Activated CD4-positive, CD25-positive, alpha-beta regulatory T cell treated with anti-CD3 and anti-CD28 coated beads, Interleukin-2, amount 50 U/mL, for 24 hours (primary cell): ENCODE measurements around the gene ASB2.
A peak's percentile ranks its signal among the peaks of the same experiment; 100 is the strongest.

Experiments used
- ATAC-seq, 2 donors: fragments of 150-1000 bp; cut with Tn5 transposase; one replicate each; pipeline ENCODE4 v1.10.0; 2021; ENCODE audit warnings: mild to moderate bottlenecking in 1 of 2, moderate library complexity in 1 of 2

The ASB2 gene

GRCh38 chr14:94001016-94001415 is 24.6 kb upstream of the ASB2 start:
- no peak for ATAC-seq

GRCh38 chr14:94000267-94000666 is 23.9 kb upstream of the ASB2 start:
- ATAC-seq = no peak

GRCh38 chr14:93999573-93999972 is 23.2 kb upstream of the ASB2 start:
- no peak for ATAC-seq

GRCh38 chr14:93998871-93999403 is 22.6 kb upstream of the ASB2 start:
- no peak for ATAC-seq

- no peak for ATAC-seq
These were observed 21.8 kb upstream of the ASB2 start for GRCh38 chr14:93997916-93998870.

- ATAC-seq = no peak
These were observed 20.7 kb upstream of the ASB2 start, which contains the start of gene CCDC197 for GRCh38 chr14:93997082-93997481. CCDC197 (plus strand) TSS chr14:93997301; CDS start chr14:93998132, 831 bp downstream.

- ATAC-seq = no peak
These were observed 19.8 kb upstream of the ASB2 start for GRCh38 chr14:93996130-93996695.

- ATAC-seq = peak; percentile 92 to 96
These were observed 18.7 kb upstream of the ASB2 start for GRCh38 chr14:93994919-93995682.

- no peak for ATAC-seq
These were observed 17.0 kb upstream of the ASB2 start for GRCh38 chr14:93993382-93993781.

- ATAC-seq = no peak
These were observed 15.3 kb upstream of the ASB2 start for GRCh38 chr14:93991649-93992048.

GRCh38 chr14:93991212-93991611 is 14.8 kb upstream of the ASB2 start:
- peak; percentile 30 to 39 for ATAC-seq

GRCh38 chr14:93989939-93990338 is 13.6 kb upstream of the ASB2 start:
- ATAC-seq = no peak

GRCh38 chr14:93987815-93988476 is 11.6 kb upstream of the ASB2 start:
- ATAC-seq = no peak

- no peak for ATAC-seq
These were observed 11.0 kb upstream of the ASB2 start for GRCh38 chr14:93987376-93987775.

GRCh38 chr14:93986955-93987354 is 10.6 kb upstream of the ASB2 start:
- ATAC-seq = no peak

GRCh38 chr14:93984987-93985410 is 8.6 kb upstream of the ASB2 start:
- no peak for ATAC-seq

- no peak for ATAC-seq
These were observed 7.7 kb upstream of the ASB2 start for GRCh38 chr14:93984070-93984469.

GRCh38 chr14:93982230-93983007 is 6.0 kb upstream of the ASB2 start:
- no peak for ATAC-seq

GRCh38 chr14:93981316-93982229 is 5.2 kb upstream of the ASB2 start:
- ATAC-seq = no peak

- no peak for ATAC-seq
These were observed 4.3 kb upstream of the ASB2 start for GRCh38 chr14:93980456-93981201.
